ENCODE results near the gene SOWAHB.
A peak's percentile ranks its signal among the peaks of the same experiment; 100 is the strongest.

The SOWAHB gene, protein sequence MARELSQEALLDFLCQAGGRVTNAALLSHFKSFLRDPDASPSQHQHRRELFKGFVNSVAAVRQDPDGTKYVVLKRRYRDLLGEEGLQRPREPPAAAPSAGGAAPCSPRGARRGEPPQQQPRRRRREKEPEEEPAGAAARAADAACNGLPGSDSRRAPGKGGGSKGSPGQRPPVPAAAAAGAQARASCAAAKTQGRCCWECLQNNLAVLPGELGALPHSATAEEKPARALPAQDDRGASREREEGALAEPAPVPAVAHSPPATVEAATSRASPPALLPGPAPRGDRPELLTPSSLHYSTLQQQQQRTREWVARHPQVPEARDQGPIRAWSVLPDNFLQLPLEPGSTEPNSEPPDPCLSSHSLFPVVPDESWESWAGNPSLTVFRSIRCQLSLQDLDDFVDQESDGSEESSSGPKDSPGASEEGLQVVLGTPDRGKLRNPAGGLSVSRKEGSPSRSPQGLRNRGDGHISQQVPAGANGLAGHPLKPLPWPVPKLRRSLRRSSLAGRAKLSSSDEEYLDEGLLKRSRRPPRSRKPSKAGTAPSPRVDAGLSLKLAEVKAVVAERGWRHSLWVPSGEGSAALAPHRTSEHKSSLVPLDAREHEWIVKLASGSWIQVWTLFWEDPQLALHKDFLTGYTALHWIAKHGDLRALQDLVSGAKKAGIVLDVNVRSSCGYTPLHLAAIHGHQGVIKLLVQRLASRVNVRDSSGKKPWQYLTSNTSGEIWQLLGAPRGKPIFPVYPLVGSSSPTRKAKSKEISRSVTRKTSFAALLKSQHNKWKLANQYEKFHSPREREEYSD

GRCh38 chr4:76897536-76898384 lies at the start of gene SOWAHB:
Gene SOWAHB (minus strand): TSS chr4:76898144. CDS start chr4:76897849, 295 bp downstream.
- Histone ChIP-seq H3K4me3 (peak within 1 kb of the TSS; percentile 25 to 53 (median 41)), H3K27ac (peak within 1 kb of the TSS in 10 of 21 experiments; percentile 14 to 77 (median 39))

GRCh38 chr4:76947369-76947768 lies 49.4 kb upstream of the SOWAHB start:
- H3K27ac ChIP-seq = no peak overlapping the region
- no peak overlapping the region for H3K4me3 ChIP-seq

GRCh38 chr4:76943790-76944189 lies 45.8 kb upstream of the SOWAHB start:
- H3K4me3 ChIP-seq = no peak overlapping the region
- no peak overlapping the region for H3K27ac ChIP-seq

- H3K27ac ChIP-seq = no peak overlapping the region
- H3K4me3 ChIP-seq = no peak overlapping the region
Measured at GRCh38 chr4:76943129-76943620, 45.2 kb upstream of the SOWAHB start.

- H3K27ac ChIP-seq = no peak overlapping the region
Measured at GRCh38 chr4:76939184-76939583, 41.2 kb upstream of the SOWAHB start.

GRCh38 chr4:76931576-76932276 lies 33.8 kb upstream of the SOWAHB start:
- H3K4me3 ChIP-seq = no peak overlapping the region
- no peak overlapping the region for H3K27ac ChIP-seq

More at GRCh38 chr4:76939184-76939583, 41.2 kb upstream of the SOWAHB start:
- no peak overlapping the region for H3K4me3 ChIP-seq

- Histone ChIP-seq H3K27ac (no peak overlapping the region), H3K4me3 (no peak overlapping the region)
Measured at GRCh38 chr4:76931087-76931486, 33.1 kb upstream of the SOWAHB start.

- H3K4me3 ChIP-seq = no peak overlapping the region
- no peak overlapping the region for H3K27ac ChIP-seq
Measured at GRCh38 chr4:76930685-76931084, 32.7 kb upstream of the SOWAHB start.

DNA sequence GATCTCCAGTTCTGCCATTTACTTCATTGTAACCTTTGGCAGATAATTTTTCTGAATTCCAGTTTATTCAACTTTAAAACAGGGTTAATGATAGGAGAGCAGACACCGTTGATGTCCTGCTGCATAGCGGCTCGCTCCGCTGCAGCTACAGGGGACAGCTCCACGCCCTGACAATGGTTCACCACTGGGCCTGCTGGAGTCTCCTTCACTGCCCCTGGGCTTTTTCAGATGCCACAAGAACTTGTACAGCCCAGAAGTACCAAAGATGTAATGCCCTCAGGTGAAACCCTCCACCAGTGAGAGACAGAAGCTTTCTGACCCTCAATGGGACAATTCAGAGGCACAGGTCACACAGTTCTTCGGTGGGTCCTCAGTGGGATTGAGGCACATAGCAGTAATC lies 28.9 kb upstream of the SOWAHB start:
- H3K27ac ChIP-seq = no peak overlapping the region
- no peak overlapping the region for H3K4me3 ChIP-seq

GRCh38 chr4:76923619-76924357 lies 25.8 kb upstream of the SOWAHB start:
- H3K4me3 ChIP-seq = no peak overlapping the region
- no peak overlapping the region for H3K27ac ChIP-seq

- Histone ChIP-seq H3K4me3 (no peak overlapping the region), H3K27ac (no peak overlapping the region)
Measured at GRCh38 chr4:76920715-76921114, 22.8 kb upstream of the SOWAHB start.

DNA sequence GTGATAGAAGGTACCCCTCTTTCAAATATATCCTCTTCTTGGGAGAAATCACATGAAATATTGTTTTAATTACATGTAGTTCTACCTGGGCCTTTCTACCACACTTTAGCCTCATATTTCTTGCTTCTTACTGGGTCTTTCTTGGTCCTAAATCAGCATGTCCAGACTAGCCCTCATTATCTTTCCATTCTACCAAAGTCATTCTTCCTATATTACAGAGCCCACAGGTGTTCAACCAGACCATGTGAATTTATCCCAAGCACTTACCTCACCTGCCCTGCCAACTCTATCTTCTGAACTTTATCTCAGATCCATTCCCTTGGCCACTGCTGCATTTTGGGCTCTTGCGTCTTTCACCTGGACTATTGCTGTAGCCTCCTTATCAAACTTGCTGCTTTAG lies 11.8 kb upstream of the SOWAHB start:
- no peak overlapping the region for H3K4me3 ChIP-seq
- H3K27ac ChIP-seq = no peak overlapping the region

GRCh38 chr4:76905521-76905920 lies 7.6 kb upstream of the SOWAHB start:
- H3K4me3 ChIP-seq = no peak overlapping the region
- H3K27ac ChIP-seq = no peak overlapping the region

GRCh38 chr4:76904646-76905190 lies 6.8 kb upstream of the SOWAHB start:
- no peak overlapping the region for H3K4me3 ChIP-seq
- no peak overlapping the region for H3K27ac ChIP-seq

- Histone ChIP-seq H3K27ac (no peak overlapping the region), H3K4me3 (no peak overlapping the region)
Measured at GRCh38 chr4:76902233-76902890, 4.4 kb upstream of the SOWAHB start.

- H3K27ac ChIP-seq = no peak overlapping the region
- H3K4me3 ChIP-seq = peak overlapping the region in 1 of 7 experiments; percentile 53
Measured at GRCh38 chr4:76898949-76899645, 1.2 kb upstream of the SOWAHB start.

DNA sequence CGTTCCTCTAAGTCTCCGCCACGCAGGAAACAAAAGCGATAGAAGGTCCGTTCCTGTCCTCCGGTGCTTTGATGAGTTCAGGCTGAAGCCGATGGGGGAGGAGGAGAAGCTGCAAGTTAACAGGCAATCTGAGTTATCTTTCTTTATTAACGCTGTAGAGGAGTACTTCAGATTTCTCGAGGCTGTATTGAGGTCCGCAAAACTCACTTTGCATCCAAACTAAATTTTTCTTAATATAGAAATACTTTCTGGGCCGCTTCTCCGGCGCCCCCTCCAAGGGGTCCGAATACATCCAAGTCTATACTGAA lies 395 bp upstream of the SOWAHB start:
- Histone ChIP-seq H3K4me3 (peak overlapping the region; percentile 25 to 53 (median 41)), H3K27ac (peak overlapping the region in 3 of 21 experiments; percentile 53 to 77 (median 71))
